HEK293 (cell line): ENCODE results near the gene USP6.
"Not testable (repeated sequence)": the region's sequence is repeated elsewhere in the genome, so short reads cannot be mapped to it uniquely, and the experiment has no call there.

Experiments
- CTCF ChIA-PET: fragments of 350-600 bp; formaldehyde crosslinking; extraction: SDS; loops from one replicate; lab custom pipeline; 2021; ENCODE audit warnings: antibody characterized with exemption; lab: Yijun Ruan, JAX
- POLR2A ChIA-PET: fragments of 300-600 bp; formaldehyde crosslinking; extraction: SDS; loops from one replicate; lab custom pipeline; 2020; ENCODE audit warnings: antibody characterized with exemption, inconsistent platforms; lab: Yijun Ruan, JAX
- H3K27ac ChIP-seq: fragments of 200-500 bp; sonication (Bioruptor generic); 2 replicates; pipeline ENCODE4 v1.5.1; 2014; ENCODE audit warnings: low read depth, low read length, control low read depth, inconsistent platforms; ENCODE audit errors: extremely low read depth
- H3K36me3 ChIP-seq, 2 experiments: fragments of 200-500 bp in 1 of 2; sonication (Bioruptor generic) in 1 of 2; 1 replicate in 1 of 2; 2 replicates in 1 of 2; pipeline ENCODE4 v1.5.1; 2014 to 2017; ENCODE audit warnings: inconsistent platforms in 2 of 2, low read length in 2 of 2; ENCODE audit not compliant: control insufficient read depth in 2 of 2, insufficient read depth in 1 of 2
- H3K4me1 ChIP-seq: fragments of 200-500 bp; sonication (Bioruptor generic); 2 replicates; pipeline ENCODE4 v1.5.1; 2014; ENCODE audit warnings: mild to moderate bottlenecking, low read length, inconsistent platforms; ENCODE audit not compliant: control insufficient read depth, insufficient read depth
- H3K4me3 ChIP-seq: 2 replicates; pipeline ENCODE4 v1.5.1; 2011; ENCODE audit warnings: low read depth, mild to moderate bottlenecking, control low read depth, low read length, moderate library complexity
- H3K9me3 ChIP-seq: fragments of 200-500 bp; sonication (Bioruptor generic); 2 replicates; pipeline ENCODE4 v1.5.1; 2014; ENCODE audit warnings: low read depth, low read length, inconsistent platforms; ENCODE audit not compliant: control insufficient read depth, insufficient read depth
- KLF8 ChIP-seq: fragments of 450-650 bp; formaldehyde crosslinking; IDR thresholded peaks from 2 replicates; pipeline ENCODE4 v1.5.1; 2016; ENCODE audit warnings: missing biosample characterization, missing genetic modification characterization
- KLF9 ChIP-seq: fragments of 450-650 bp; formaldehyde crosslinking; IDR thresholded peaks from 2 replicates; pipeline ENCODE4 v1.5.1; 2016; ENCODE audit warnings: missing biosample characterization, missing genetic modification characterization, low read depth
- MEIS1 ChIP-seq: sonication (generic); formaldehyde crosslinking; IDR thresholded peaks from 2 replicates; pipeline ENCODE4 v1.8.1; 2022; ENCODE audit warnings: missing genetic modification reagents, mild to moderate bottlenecking, borderline replicate concordance
- MYNN ChIP-seq: fragments of 450-650 bp; formaldehyde crosslinking; IDR thresholded peaks from 2 replicates; pipeline ENCODE4 v1.5.1; 2016; ENCODE audit warnings: missing biosample characterization, missing genetic modification characterization, borderline replicate concordance
- PRDM6 ChIP-seq: fragments of 450-650 bp; formaldehyde crosslinking; IDR thresholded peaks from 2 replicates; pipeline ENCODE4 v1.5.1; 2017; ENCODE audit warnings: missing biosample characterization, missing genetic modification characterization
- SCRT2 ChIP-seq: fragments of 450-650 bp; formaldehyde crosslinking; IDR thresholded peaks from 2 replicates; pipeline ENCODE4 v1.5.1; 2016; ENCODE audit warnings: missing biosample characterization, missing genetic modification characterization
- ZBTB1 ChIP-seq: fragments of 450-650 bp; formaldehyde crosslinking; IDR thresholded peaks from 2 replicates; pipeline ENCODE4 v1.5.1; 2016; ENCODE audit warnings: missing biosample characterization, missing genetic modification characterization
- ZFP69B ChIP-seq: fragments of 450-650 bp; formaldehyde crosslinking; IDR thresholded peaks from 2 replicates; pipeline ENCODE4 v1.5.1; 2016; ENCODE audit warnings: missing biosample characterization, missing genetic modification characterization
- ZNF184 ChIP-seq: fragments of 450-650 bp; IDR thresholded peaks from 2 replicates; pipeline ENCODE4 v1.5.1; 2018; ENCODE audit warnings: missing biosample characterization, mild to moderate bottlenecking, missing genetic modification characterization
- ZNF488 ChIP-seq: fragments of 450-650 bp; formaldehyde crosslinking; IDR thresholded peaks from 2 replicates; pipeline ENCODE4 v1.5.1; 2016; ENCODE audit warnings: missing biosample characterization, missing genetic modification characterization
- TF ChIP-seq, protein P1 (sequence below): fragments of 450-650 bp; formaldehyde crosslinking; IDR thresholded peaks from 2 replicates; pipeline ENCODE4 v1.5.1; 2016; ENCODE audit warnings: missing biosample characterization, missing genetic modification characterization

USP6 gene

DNA sequence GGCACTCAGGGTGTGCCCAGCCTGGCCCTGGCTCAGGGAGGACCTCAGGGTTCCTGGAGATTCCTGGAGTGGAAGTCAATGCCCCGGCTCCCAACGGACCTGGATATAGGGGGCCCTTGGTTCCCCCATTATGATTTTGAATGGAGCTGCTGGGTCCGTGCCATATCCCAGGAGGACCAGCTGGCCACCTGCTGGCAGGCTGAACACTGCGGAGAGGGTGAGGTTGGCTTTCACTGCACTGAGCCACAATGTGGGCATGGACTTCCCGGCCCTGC is 23.6 kb downstream of the USP6 start:
- POLR2A ChIA-PET = no interaction called here
- CTCF ChIA-PET = no interaction called here
- Histone ChIP-seq H3K9me3 (no peaks in the 10 kb centered on the region), H3K4me1 (no peaks in the 10 kb centered on the region), H3K4me3 (no peak overlapping the region), H3K36me3 (no peaks in the 10 kb centered on the region), H3K27ac (no peak overlapping the region)
- TF ChIP-seq ZBTB1 (tag by site-specific recombination) = no peak
- TF ChIP-seq ZFP69B (tag by site-specific recombination) = no peak

GRCh38 chr17:5142877-5143276 is 27.0 kb downstream of the USP6 start:
- CTCF ChIA-PET, H3K9me3 ChIP-seq, H3K4me1 ChIP-seq, H3K27ac ChIP-seq, H3K4me3 ChIP-seq, POLR2A ChIA-PET, H3K36me3 ChIP-seq: not testable (repeated sequence)

- H3K27ac ChIP-seq, H3K9me3 ChIP-seq, H3K4me3 ChIP-seq, H3K4me1 ChIP-seq, CTCF ChIA-PET, H3K36me3 ChIP-seq, POLR2A ChIA-PET: not testable (repeated sequence)
Measured at GRCh38 chr17:5146122-5146521, 30.3 kb downstream of the USP6 start.

GRCh38 chr17:5160702-5161101 is 44.9 kb downstream of the USP6 start:
- H3K9me3 ChIP-seq, H3K4me3 ChIP-seq, POLR2A ChIA-PET, H3K27ac ChIP-seq, H3K36me3 ChIP-seq, H3K4me1 ChIP-seq: not testable (repeated sequence)
- CTCF ChIA-PET = interaction anchor here (0.7 kb wide), 1 partner anchor 258 kb away, joined by 3 read pairs; the partner anchor contains the start of gene CHRNE
- TF ChIP-seq ZNF184 (peak; percentile 90), SCRT2 (tag by site-specific recombination) (peak; percentile 38; the same call in 1 of the 2 replicates)

GRCh38 chr17:5161793-5162192 is 46.0 kb downstream of the USP6 start:
- H3K36me3 ChIP-seq, H3K27ac ChIP-seq, H3K4me3 ChIP-seq, H3K4me1 ChIP-seq, CTCF ChIA-PET, POLR2A ChIA-PET, H3K9me3 ChIP-seq: not testable (repeated sequence)

DNA sequence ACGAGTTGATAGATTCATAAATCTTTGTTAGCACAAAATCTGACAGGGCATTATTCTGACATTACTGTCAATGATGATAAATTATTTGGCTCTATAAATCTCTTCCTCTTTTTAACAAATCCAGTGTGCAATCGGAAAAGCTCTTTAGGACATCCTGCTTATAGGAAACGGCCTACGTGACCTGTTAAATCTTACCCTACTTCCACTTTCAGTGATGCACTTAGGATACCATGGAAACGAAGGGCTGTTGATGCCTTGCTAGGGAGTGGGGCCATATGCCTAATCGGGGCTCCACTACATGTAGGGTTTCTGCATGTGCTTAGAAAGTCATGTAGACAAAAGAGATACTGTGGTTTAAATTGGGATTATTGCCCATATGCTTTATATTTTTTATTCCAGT is 48.6 kb downstream of the USP6 start:
- H3K4me1 ChIP-seq = no peaks in the 10 kb centered on the region
- ChIA-PET POLR2A (no interaction called here), CTCF (no interaction called here)
- H3K27ac ChIP-seq = no peak overlapping the region
- no peaks in the 10 kb centered on the region for H3K36me3 ChIP-seq
- TF ChIP-seq MEIS1 (CRISPR knock-in tag) (no peak), KLF9 (tag by site-specific recombination) (no peak), ZNF488 (tag by site-specific recombination) (no peak), PRDM6 (tag by site-specific recombination) (no peak), MYNN (tag by site-specific recombination) (no peak), KLF8 (tag by site-specific recombination) (no peak)
- TF ChIP-seq, protein P1, sequence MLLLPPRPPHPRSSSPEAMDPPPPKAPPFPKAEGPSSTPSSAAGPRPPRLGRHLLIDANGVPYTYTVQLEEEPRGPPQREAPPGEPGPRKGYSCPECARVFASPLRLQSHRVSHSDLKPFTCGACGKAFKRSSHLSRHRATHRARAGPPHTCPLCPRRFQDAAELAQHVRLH (tag by site-specific recombination) = no peak
- H3K4me3 ChIP-seq = no peak overlapping the region
- H3K9me3 ChIP-seq = no peaks in the 10 kb centered on the region

DNA sequence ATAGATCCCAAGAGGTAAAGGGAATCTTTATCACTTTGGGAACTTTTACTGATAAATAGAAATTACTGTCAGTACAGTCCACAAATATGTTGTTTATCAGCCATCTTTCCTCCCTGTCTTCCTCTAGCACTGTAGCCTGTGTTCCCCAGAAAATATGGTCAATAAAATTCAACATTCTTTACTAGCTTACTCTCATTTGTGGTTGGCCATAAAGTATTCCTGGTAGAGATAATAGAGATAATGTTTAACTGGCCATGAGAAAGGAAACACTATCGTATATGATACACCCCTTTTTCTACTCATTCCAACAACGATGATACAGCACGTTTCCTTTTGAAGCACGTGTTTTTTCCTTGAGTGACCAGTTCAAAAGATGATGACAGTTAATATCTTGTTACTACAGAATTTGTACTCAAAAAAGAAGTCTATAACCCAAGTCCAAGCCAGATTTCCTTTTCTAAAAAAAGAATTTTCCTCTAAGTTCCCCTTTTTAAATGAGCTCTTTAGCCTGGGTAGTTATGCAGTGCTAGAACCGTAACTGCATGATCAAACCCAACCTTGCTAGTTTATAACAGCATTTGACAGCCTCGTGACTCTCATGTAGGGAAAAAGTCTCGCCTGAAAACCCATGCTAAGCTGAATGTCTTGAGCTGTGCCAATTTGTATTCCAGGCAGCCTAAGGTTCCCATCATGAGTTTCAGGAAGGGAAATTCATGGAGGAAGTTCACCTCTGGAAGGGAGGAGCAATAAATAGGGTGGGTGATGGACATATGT is 50.1 kb downstream of the USP6 start:
- POLR2A ChIA-PET, H3K9me3 ChIP-seq, H3K27ac ChIP-seq, H3K36me3 ChIP-seq, CTCF ChIA-PET, H3K4me3 ChIP-seq, H3K4me1 ChIP-seq: not testable (repeated sequence)
